NCI-H2081 (cell line): Measurements from ENCODE around the gene UXS1.
"Not testable (repeated sequence)": the region's sequence is repeated elsewhere in the genome, so short reads cannot be mapped to it uniquely, and the experiment has no call there.

Source experiments
- DNase-seq, 2 experiments: peaks; one replicate each; lab custom pipeline; 2025; lab: John Stamatoyannopoulos, UW

UXS1 gene

GRCh38 chr2:106160786-106161261 is 33.3 kb downstream of the UXS1 start:
- peak in 1 of 2 experiments; percentile 29 for DNase-seq

DNA sequence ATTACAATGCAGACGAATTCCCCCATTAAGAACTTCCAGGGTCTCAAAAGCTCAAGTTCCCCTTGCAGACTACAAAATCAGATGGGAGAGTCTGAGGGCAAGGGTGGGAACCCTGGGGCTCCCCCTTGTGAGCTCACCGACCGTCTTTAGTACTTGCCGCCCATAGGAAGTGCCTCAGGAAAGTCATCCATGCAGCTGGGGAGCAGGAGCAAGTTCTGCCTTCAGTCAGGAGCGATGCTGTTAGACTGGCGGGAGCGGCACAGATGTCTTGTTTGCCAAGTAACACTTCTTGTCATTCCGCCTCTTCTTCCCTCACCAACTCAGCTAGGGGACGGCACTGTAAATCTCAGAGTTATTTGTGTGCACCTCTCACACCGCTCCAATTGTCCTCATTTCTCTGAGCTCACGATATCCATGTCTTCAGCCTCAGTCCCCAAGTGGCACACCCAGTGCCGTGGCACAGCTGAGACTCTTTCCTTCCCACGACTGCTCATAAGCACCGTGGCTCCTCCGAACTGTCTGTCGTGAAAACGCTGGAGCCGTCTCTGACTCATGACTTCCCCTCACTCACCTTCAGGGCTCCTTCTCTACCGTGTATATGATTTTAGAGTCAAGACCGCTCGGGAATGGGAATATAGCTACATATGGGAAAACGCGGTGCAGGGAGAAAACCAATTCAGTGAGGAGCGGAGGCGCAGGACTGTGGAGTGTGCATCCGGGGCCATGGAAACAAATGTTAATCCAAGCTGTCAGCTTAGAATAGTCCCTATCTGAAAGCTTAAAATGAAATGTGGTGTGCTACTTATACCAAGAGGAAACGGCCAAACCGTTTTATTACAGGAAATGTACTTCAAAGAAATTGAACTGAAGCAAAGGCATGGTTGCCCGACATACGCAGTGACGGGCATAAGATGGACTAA is 34.0 kb downstream of the UXS1 start:
- DNase-seq: no peak

DNA sequence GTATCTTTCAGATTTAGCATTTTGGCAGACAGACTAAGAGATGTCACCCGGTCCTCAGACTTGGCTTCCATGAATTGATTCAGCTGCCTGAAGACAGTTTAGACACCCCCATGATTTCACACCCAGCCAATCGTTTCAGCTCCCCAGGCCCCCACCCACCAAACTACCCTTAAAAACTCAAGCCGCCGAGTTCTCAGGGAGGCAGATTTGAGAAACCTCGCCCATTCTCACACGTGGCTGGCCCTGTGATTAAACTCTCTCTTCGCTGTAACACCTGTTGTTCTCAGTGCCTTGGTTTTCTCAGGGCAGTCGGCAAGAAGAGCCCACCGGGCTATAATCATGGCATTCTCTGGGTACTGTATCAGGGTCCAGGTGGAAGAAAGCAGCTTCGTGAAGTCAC is 35.2 kb downstream of the UXS1 start:
- no peak for DNase-seq

DNA sequence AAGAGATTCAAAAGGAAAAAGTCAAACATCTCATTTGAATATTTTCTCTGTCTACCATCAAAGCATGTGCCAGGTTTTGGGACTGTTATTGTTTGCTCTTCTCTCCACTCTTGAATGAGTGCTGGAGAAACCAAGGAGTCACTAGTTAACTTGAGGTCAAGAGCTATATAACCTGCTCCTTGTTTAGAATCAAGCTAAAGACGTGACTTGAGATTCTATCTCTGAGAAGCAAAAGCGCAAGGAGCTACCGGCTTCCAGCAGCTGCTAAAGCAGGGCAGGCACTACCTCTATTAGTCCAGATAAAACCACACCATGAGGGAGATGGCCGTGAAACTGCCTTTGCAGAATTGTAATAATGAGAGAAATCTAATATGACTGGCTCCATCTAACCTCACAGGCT is 36.0 kb downstream of the UXS1 start:
- DNase-seq: no peak

DNA sequence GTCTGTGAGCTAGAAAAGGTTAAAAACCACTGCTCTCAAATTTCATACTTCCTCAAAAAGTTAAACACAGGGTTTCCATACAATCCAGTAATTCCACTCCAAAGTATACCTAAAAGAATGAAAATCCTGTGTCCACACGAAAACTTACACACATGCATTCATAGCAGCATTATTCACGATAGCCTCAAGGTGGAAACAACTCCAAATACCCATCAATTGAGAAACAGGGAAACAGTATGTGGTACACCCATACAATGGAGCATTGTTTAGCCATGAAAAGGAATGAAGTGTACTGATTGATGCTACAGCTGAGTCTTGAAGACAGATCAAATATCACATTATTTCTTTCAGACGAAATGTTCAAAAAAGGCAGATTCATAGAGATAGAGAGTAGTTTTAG is 36.7 kb downstream of the UXS1 start:
- DNase-seq: no peak

DNA sequence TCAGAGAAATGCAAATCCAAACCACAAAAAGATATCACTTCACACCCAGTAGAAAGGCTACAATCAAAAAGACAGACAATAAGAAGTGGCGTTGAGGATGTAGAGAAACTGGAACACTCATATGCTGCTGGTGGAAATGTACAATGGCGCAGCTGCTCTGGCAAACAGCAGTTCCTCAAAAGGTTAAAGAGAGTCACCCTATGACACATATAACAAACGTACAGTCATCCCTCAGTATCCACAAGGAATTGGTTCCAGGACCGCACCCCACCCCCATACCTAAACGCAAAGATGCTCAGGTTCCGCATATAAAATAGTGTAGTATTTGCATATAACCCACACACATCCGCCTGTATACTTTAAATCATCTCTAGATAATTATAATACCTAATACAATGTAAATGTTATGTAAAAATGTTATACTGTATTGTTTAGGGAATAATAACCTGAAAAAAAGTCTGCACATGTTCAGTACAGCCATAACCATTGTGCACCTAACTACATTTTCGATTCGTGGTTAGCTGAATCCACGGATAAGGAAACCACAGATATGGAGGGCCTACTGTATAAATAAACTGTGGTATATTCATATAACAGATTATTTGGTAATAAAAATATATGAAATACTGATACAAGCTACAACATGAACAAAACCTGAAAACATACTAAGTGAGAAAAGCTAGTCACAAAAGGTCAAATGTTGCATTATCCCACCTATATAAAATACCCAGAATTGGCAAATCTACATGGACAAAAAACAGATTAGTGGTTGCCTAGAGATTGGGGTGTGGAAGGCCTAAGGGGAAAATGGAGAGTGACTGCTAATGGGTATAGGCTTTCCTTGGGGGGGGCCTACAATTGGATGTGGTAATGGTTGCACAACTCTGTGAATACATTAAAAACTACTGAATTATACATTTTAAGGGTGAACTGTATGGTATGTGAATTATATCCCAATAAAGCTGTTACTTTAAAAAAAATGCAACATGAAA is 37.5 kb downstream of the UXS1 start:
- DNase-seq: no peak

GRCh38 chr2:106153781-106154180 is 40.3 kb downstream of the UXS1 start:
- DNase-seq: no peak

DNA sequence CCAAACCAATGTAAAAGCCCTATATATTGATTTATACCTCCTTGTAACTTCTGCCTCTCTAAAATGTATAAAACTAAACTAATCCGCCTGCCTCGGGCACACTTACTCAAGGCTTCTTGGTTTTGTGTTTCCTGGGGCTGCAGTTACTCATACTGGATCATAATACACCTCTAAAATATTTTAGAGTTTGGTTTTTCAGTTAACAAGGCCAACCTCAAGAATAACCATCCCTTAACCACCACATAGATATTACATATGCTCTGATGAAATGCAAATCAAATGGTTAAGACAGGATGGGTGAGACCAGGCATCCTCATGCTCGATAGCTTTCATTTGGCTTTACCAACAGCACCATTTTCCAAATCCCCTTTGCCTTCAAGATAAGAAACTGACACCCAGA is 46.4 kb downstream of the UXS1 start:
- no peak for DNase-seq

GRCh38 chr2:106147159-106147558 is 46.9 kb downstream of the UXS1 start:
- DNase-seq: no peak

DNA sequence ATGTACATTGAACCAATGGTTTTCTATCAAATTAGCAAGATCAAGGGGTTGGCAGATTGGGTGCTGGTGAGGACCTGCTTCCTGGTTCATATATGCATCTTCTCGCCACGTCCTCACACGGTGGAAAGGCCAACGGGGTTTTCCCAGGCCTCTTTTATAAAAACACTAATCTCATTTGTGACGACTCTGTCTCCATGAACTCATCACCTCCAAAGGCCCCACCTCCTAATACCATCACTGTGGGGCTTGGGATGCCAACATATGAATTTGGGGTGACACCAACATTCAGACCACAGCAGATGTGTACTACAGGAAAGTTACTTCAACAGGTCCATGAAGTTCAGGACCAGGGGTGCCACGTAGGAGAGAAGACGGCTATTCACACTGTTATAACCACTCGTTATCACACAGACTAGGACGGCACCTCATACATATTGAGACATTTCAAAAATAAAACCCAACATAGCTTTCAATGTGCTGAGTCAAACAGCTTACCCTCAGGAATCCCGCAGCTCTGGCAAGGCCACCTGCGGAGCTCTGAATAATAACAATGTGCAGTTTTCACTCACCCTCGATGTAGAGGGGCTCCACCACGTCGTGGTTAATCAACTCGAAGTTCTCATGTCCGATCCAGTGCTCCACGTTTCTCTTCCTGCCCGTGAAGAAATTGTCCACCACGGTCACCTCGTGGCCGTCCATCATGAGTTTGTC is 49.3 kb downstream of the UXS1 start:
- DNase-seq: no peak

DNA sequence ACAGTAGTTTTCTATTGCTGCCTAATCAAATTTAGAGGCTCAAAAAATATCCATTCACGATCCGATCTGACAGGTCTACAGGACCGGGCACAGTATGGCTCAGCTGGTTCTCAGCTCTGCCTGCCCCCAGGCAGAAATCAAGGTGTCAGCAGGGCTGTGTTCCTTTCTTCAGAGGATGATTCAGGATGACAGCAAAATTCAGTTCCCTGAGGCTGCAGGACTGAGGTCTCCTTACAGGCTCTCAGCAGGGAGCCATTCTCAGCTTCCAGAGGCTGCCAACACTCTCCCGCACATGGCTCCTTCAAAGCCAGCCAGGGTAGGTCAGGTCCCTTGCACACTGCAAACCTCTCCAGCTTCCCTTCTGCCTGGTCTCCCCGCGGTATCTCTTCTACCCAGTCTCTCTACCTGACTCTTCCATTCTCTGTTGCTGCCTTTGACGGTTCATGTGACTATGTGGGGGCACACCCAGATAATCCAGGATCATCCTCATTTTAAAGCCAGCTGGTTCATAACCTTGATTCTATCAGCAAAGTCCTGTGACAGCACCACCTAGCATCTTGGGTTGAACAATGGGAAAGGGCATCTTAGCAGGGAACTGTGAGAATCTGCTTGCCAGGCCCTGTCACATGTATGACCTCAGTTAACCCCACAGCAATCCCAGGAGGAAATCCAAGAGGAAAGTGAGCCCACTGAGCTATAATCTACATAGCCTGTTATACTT is 50.4 kb downstream of the UXS1 start:
- no peak for DNase-seq

DNA sequence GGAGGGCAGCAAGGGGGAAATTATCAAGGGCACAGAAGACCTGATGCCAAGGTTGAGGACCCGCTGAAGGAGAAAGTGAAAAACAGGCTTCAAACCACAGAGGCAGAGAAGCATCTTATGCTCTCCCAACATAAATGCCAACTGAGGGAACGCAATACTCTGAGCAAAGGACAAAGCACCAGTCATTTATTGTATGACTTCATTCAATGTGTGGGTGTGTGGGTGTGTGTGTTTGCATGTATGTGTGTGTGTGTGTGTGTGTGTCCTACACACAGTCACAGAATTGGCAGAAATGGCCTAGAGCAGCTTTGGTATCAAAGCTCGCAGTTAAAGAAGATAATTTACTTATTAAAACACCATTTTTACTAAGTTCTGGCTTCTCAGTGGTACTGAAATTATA is 51.4 kb downstream of the UXS1 start:
- no peak for DNase-seq

GRCh38 chr2:106140913-106141312 is 53.2 kb downstream of the UXS1 start:
- no peak for DNase-seq

DNA sequence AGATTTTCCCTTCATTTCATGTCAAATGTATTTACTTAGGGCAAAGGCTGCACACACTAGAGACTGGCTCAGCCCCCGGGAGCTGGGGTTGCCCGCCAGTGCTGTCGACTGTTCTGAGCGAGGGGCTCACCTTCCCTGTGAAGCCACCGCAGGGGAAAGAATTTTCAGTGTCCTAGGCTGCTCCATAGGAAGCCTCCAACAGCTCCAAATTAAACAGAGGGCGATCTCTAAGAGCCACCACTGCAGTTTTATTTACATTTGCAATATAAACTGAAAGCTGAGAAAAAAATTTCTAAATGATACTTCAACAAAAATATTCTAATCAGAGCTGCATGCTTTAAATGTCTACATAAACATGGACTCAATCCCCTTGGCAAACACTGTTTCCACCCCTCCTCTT is 54.0 kb downstream of the UXS1 start:
- no peak for DNase-seq

- DNase-seq: no peak
These were observed 54.7 kb downstream of the UXS1 start for GRCh38 chr2:106139238-106139935.

DNA sequence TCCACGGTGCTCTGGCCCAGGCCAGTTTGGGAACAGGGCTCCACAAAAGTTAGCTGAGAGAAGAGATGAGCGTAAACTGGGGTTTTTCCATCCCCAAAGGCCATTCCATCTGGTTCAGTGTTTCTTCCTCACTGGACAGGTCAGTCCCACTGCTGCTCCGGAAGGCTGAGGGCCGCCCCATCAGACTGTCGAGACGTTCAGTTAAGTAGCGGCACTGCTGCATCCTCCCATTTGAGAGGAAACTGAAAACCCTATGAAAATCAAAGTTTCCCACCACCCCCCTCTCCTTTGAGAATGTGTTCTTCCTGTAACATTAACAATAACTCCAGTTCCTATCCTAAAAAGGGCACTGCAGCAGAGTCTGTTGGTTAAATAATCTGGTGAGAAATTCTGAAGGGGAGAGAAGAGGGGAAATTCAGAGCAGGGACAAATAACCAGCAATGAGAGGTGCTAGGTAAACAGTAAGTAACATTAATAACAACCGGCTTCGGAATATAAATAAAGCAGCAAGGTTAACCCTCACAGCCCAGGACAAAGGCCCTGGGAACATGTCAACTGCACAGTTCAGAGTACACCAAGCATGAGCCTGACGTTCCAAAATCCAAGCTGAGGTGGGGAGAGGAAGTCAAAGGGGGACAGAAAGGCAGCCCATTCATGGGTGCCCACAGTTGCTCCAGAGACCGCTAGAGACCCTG is 55.4 kb downstream of the UXS1 start:
- no peak for DNase-seq

- DNase-seq: no peak
These were observed 56.2 kb downstream of the UXS1 start for GRCh38 chr2:106137731-106138521.

GRCh38 chr2:106131192-106131591 is 62.9 kb downstream of the UXS1 start:
- not testable (repeated sequence) for DNase-seq
